Neural cell (in vitro differentiated cells): ENCODE results near the gene FAM174C. TPM values are rescaled to one million over a fixed set of nuclear protein-coding genes. Genes with fewer than 3 reads are reported as not detected.

ENCODE experiments used
- H2AFZ ChIP-seq: fragments of 200-600, 300-800 bp; sonication (generic), shearing (Covaris generic); 2 replicates; pipeline ENCODE4 v1.6.0; 2014; ENCODE audit warnings: low read depth, mild to moderate bottlenecking, antibody characterized with exemption, low read length, moderate library complexity
- H3F3A ChIP-seq: fragments of 200-600 bp; shearing (Covaris generic); 2 replicates; pipeline ENCODE4 v1.6.1; 2016; ENCODE audit warnings: mild to moderate bottlenecking, moderate library complexity, mixed read lengths, antibody characterized with exemption, low read length; ENCODE audit not compliant: insufficient read depth, poor library complexity, severe bottlenecking
- H3K27ac ChIP-seq: fragments of 200-600, 300-800 bp; sonication (generic), shearing (Covaris generic); 2 replicates; pipeline ENCODE4 v1.5.1; 2014; ENCODE audit warnings: mild to moderate bottlenecking, low read length, moderate library complexity
- H3K27me3 ChIP-seq: fragments of 300-800, 200-600 bp; sonication (generic), shearing (Covaris generic); 2 replicates; pipeline ENCODE4 v1.6.0; 2014; ENCODE audit warnings: mild to moderate bottlenecking, low read depth, low read length, moderate library complexity; ENCODE audit not compliant: insufficient read depth
- H3K36me3 ChIP-seq: fragments of 300-800, 200-600 bp; sonication (generic), shearing (Covaris generic); 2 replicates; pipeline ENCODE4 v1.5.1; 2014; ENCODE audit warnings: mild to moderate bottlenecking, antibody characterized with exemption, low read length, moderate library complexity; ENCODE audit not compliant: insufficient read depth
- H3K4me2 ChIP-seq: fragments of 300-800, 200-600 bp; sonication (generic), shearing (Covaris generic); 2 replicates; pipeline ENCODE4 v1.6.0; 2014; ENCODE audit warnings: mild to moderate bottlenecking, low read length
- H3K4me3 ChIP-seq: fragments of 300-800, 200-600 bp; sonication (generic), shearing (Covaris generic); 2 replicates; pipeline ENCODE4 v1.5.1; 2014; ENCODE audit warnings: mild to moderate bottlenecking, low read length, moderate library complexity
- H3K79me2 ChIP-seq: fragments of 200-600 bp; shearing (Covaris generic); replicated peaks from 2 replicates; pipeline ENCODE4 v1.6.0; 2014; ENCODE audit warnings: mild to moderate bottlenecking, low read length, moderate library complexity; ENCODE audit not compliant: insufficient read depth
- H3K9ac ChIP-seq: fragments of 300-800, 200-600 bp; sonication (generic), shearing (Covaris generic); 2 replicates; pipeline ENCODE4 v1.6.1; 2016; ENCODE audit warnings: mild to moderate bottlenecking, low read length, mixed read lengths
- H3K9me2 ChIP-seq: fragments of 200-600 bp; shearing (Covaris generic); 2 replicates; pipeline ENCODE4 v1.6.1; 2016; ENCODE audit warnings: mild to moderate bottlenecking, low read length, mixed read lengths; ENCODE audit not compliant: insufficient read depth
- H3K9me3 ChIP-seq: fragments of 200-600, 300-800 bp; sonication (generic), shearing (Covaris generic); 2 replicates; pipeline ENCODE4 v1.6.1; 2016; ENCODE audit warnings: mild to moderate bottlenecking, mixed run types, low read length, moderate library complexity, mixed read lengths
- H4K20me1 ChIP-seq: fragments of 200-600 bp; shearing (Covaris generic); 2 replicates; pipeline ENCODE4 v1.6.1; 2016; ENCODE audit warnings: mild to moderate bottlenecking, mixed run types; ENCODE audit not compliant: insufficient read depth
- EP300 ChIP-seq: fragments of 450-650 bp; conservative IDR thresholded peaks from 2 replicates; pipeline ENCODE4 v1.6.1; 2014; ENCODE audit warnings: antibody characterized with exemption, mild to moderate bottlenecking, moderate library complexity; ENCODE audit not compliant: poor library complexity, severe bottlenecking
- POLR2AphosphoS5 ChIP-seq: IDR thresholded peaks from 2 replicates; pipeline ENCODE4 v1.6.1; 2012
- RAD21 ChIP-seq: fragments of 450-650 bp; conservative IDR thresholded peaks from 2 replicates; pipeline ENCODE4 v1.6.1; 2014; ENCODE audit warnings: antibody characterized with exemption, mild to moderate bottlenecking, moderate library complexity
- REST ChIP-seq: IDR thresholded peaks from 2 replicates; pipeline ENCODE4 v1.6.1; 2012; ENCODE audit warnings: borderline replicate concordance
- TAF1 ChIP-seq: IDR thresholded peaks from 2 replicates; pipeline ENCODE4 v1.6.1; 2012; ENCODE audit warnings: low read depth
- polyA plus RNA-seq: library from polyadenylated mRNA; depleted of rRNA; stranded (reverse); fragments of >200 nt; gene quantifications from 2 replicates; pipeline ENCODE4 v1.2.3, GENCODE V29; 2014

FAM174C gene
- polyA plus RNA-seq, 1 donor from 2014 or later: 28.4 TPM

GRCh38 chr19:1290703-1291651 lies 15.6 kb downstream of the FAM174C start:
- Histone ChIP-seq H3K9me3 (no peaks in the 10 kb centered on the region), H3K4me2 (no peak overlapping the region), H3K4me3 (no peak overlapping the region), H4K20me1 (no peaks in the 10 kb centered on the region), H3K36me3 (no peaks in the 10 kb centered on the region), H3K27me3 (no peaks in the 10 kb centered on the region), H2AFZ (no peak overlapping the region), H3F3A (no peaks in the 10 kb centered on the region), H3K9ac (no peak overlapping the region), H3K79me2 (peaks cover 31% of the 10 kb centered on the region), H3K9me2 (no peaks in the 10 kb centered on the region), H3K27ac (no peak overlapping the region)
- TF ChIP-seq TAF1: no peak
- no peak for TF ChIP-seq RAD21

GRCh38 chr19:1291761-1292418 lies 16.6 kb downstream of the FAM174C start:
- H3K27ac ChIP-seq: no peak overlapping the region
- no peaks in the 10 kb centered on the region for H3F3A ChIP-seq

More at GRCh38 chr19:1291761-1292418, 16.6 kb downstream of the FAM174C start:
- H3K36me3 ChIP-seq: no peaks in the 10 kb centered on the region
- H3K27me3 ChIP-seq: no peaks in the 10 kb centered on the region
- no peaks in the 10 kb centered on the region for H3K9me3 ChIP-seq
- H3K4me3 ChIP-seq: no peak overlapping the region
- no peaks in the 10 kb centered on the region for H3K9me2 ChIP-seq
- peaks cover 25% of the 10 kb centered on the region for H3K79me2 ChIP-seq
- no peak for TF ChIP-seq REST
- TF ChIP-seq EP300: no peak
- TF ChIP-seq POLR2AphosphoS5: no peak
- no peak for TF ChIP-seq TAF1
- H4K20me1 ChIP-seq: no peaks in the 10 kb centered on the region
- no peak overlapping the region for H3K9ac ChIP-seq
- H3K4me2 ChIP-seq: no peak overlapping the region
- no peak overlapping the region for H2AFZ ChIP-seq
